H1 (cell line): ENCODE data around the gene TRPC4. TPM values are rescaled to one million over a fixed set of nuclear protein-coding genes. Genes with fewer than 3 reads are reported as not detected.

Source experiments
- CHD7 ChIP-seq: fragments of 300-600 bp; sonication (generic); IDR thresholded peaks from 2 replicates; pipeline ENCODE4 v1.7.1; 2012; ENCODE audit warnings: low read length, moderate library complexity, mild to moderate bottlenecking, inconsistent platforms; ENCODE audit not compliant: insufficient replicate concordance
- polyA plus RNA-seq, 7 experiments: library from polyadenylated mRNA; depleted of rRNA in 3 of 7; stranded (reverse) in 5 of 7; unstranded in 2 of 7; fragments of >200 nt in 5 of 7; fragments of 200-250 nt in 2 of 7; gene quantifications; 1 replicate in 5 of 7; 2 replicates in 1 of 7; 4 replicates in 1 of 7; pipeline versions ENCODE4 v1.2.1 to v1.2.3, GENCODE V29; 2011 to 2013; ENCODE audit warnings: missing spikeins in 2 of 7, mixed read lengths in 2 of 7
- total RNA-seq: library from RNA; stranded (reverse); fragmentation: NEBNext Ultra II Directional; extraction: Animal tissue kit (Norgen Biotek cat#: 25700); gene quantifications from 2 replicates; pipeline ENCODE4 v1.2.1, GENCODE V29; 2021

Gene TRPC4
- total and polyA plus RNA-seq, 2 of the 8 experiments (the other 6 are each of a cell fraction or from before 2014, with no cell fraction given): 12.3 to 14.7 TPM

GRCh38 chr13:37905736-37906135, 36.2 kb upstream of the TRPC4 start (continued):
- TF ChIP-seq CHD7: no peak
